Pancreas (tissue), 10 donors: ENCODE data around the gene TMEM86A. TPM values are rescaled to one million over a fixed set of nuclear protein-coding genes. Genes with fewer than 3 reads are reported as not detected.

Experiments used
- ATAC-seq, 4 donors: fragments of 200-7000 bp; cut with Tn5 transposase; one replicate each; pipeline versions ENCODE4 v1.8.0 to v1.9.1; 2020; ENCODE audit warnings: mild to moderate bottlenecking in 4 of 4, moderate library complexity in 4 of 4
- DNase-seq, 6 donors: peaks; one replicate each; pipeline ENCODE4 v3.0.0-alpha.2; 2020
- FAIRE-seq: peaks from 2 replicates; lab custom pipeline; 2012; peaks lifted over from hg19 to GRCh38; lab: Jason Lieb, UNC
- H3K27ac ChIP-seq, 4 donors: fragments of 200-600 bp; sonication (generic); 1 replicate in 3 of 4; 2 replicates in 1 of 4; pipeline versions ENCODE4 v1.5.0 to v1.8.0; 2020
- H3K27me3 ChIP-seq, 4 donors: fragments of 200-600 bp; one replicate each; pipeline ENCODE4 v1.8.0; 2021
- H3K36me3 ChIP-seq, 3 donors: fragments of 200-600 bp; sonication (generic) in 1 of 3; one replicate each; pipeline versions ENCODE4 v1.5.0 to v1.8.0; 2020 to 2021
- H3K4me1 ChIP-seq, 3 donors: fragments of 200-600 bp; one replicate each; pipeline ENCODE4 v1.8.0; 2021
- H3K4me3 ChIP-seq, 4 donors: fragments of 200-600 bp; sonication (generic) in 2 of 4; one replicate each; pipeline versions ENCODE4 v1.5.0 to v1.8.0; 2020 to 2021
- H3K9me3 ChIP-seq, 4 donors: fragments of 200-600 bp; one replicate each; pipeline ENCODE4 v1.8.0; 2021
- CTCF ChIP-seq, 4 donors: fragments of 200-600 bp; sonication (generic) in 3 of 4; IDR thresholded peaks; one replicate each; pipeline versions ENCODE4 v1.5.0 to v1.8.0; 2021; ENCODE audit warnings: antibody characterized with exemption in 4 of 4
- WGBS, 2 donors: extraction: QIAGEN DNeasy Blood & Tissue Kit; methylation state at CpG; one replicate each; pipeline ENCODE4 v1.1.7; 2013; 5-methylcytosine and 5-hydroxymethylcytosine counted together
- intact Hi-C, 3 donors: fragments of 100-400 bp; cut with DNase I; formaldehyde crosslinking; loops; one replicate each; pipeline versions ENCODE4 v1.11.1 to v1.14.2; 2022
- polyA plus RNA-seq, 2 donors: library from polyadenylated mRNA; stranded (reverse); fragments of 200-250 nt; gene quantifications; one replicate each; pipeline ENCODE4 v1.2.3, GENCODE V29; 2013
- total RNA-seq, 6 donors: library from RNA; stranded (reverse); fragmentation: NEBNext Ultra II Directional in 4 of 6; extraction: Animal tissue kit (Norgen Biotek cat#: 25700) in 4 of 6; gene quantifications; one replicate each; pipeline versions ENCODE4 v1.2.1 to v1.2.4, GENCODE V29; 2021 to 2023
- donor health status: healthy with polysubstance abuse.
- donor health status: DM: no; HTN: no; CAD: no; lungs with moderate emphysema.
- donor health status: DM: no; HTN: no; CAD: no.
- donor health status: control.
- donor health status: control.
- donor health status: Bipolar disorder and iron deficiency.
- donor health status: DM: yes; HTN: yes; CAD: no.
- donor health status: DM: no; HTN: no; CAD: no.
- donor health status: DM: no; HTN: no; CAD: no.
- donor health status: DM: yes; HTN: yes; CAD: no.

Gene TMEM86A
- total and polyA plus RNA-seq, 8 donors, result 1.4 to 9.3 (median 2.7) TPM

- Histone ChIP-seq H3K4me1 (no peaks in the 10 kb centered on the region), H3K27ac (no peak overlapping the region), H3K36me3 (no peaks in the 10 kb centered on the region), H3K4me3 (peak overlapping the region in 1 of 4 donors; percentile 62), H3K9me3 (no peaks in the 10 kb centered on the region), H3K27me3 (no peaks in the 10 kb centered on the region)
- WGBS, 2 donors, result 86 to 92% methylated on average over 1 of the region's 1 CpG
- ATAC-seq, result no peak
- DNase-seq, result no peak
- intact Hi-C loops, result no loop called here
- no peak for FAIRE-seq
- TF ChIP-seq CTCF (IDR thresholded peaks at IDR 0.05), result peak in 1 of 4 donors; percentile 31
Observed at GRCh38 chr11:18722293-18722637, 23.7 kb downstream of the TMEM86A start.

- WGBS, 2 donors, result 50 to 55% methylated on average over 7 of the region's 7 CpGs
Observed at GRCh38 chr11:18723991-18724390, 25.4 kb downstream of the TMEM86A start.

GRCh38 chr11:18726040-18726439, 27.5 kb downstream of the TMEM86A start, which contains the start of gene IGSF22:
TSS of gene IGSF22 (minus strand) at chr11:18726188. CDS start at chr11:18724236, 1,952 bp downstream.
- no peaks in the 10 kb centered on the region for H3K27me3 ChIP-seq
- DNase-seq, result no peak
- no peak for TF ChIP-seq CTCF (IDR thresholded peaks at IDR 0.05)

More at GRCh38 chr11:18723991-18724390, 25.4 kb downstream of the TMEM86A start:
- Histone ChIP-seq H3K36me3 (no peaks in the 10 kb centered on the region), H3K4me3 (no peak overlapping the region), H3K4me1 (no peaks in the 10 kb centered on the region), H3K27ac (no peak overlapping the region), H3K27me3 (no peaks in the 10 kb centered on the region), H3K9me3 (no peaks in the 10 kb centered on the region)
- DNase-seq (peak in 1 of 6 donors; percentile 52), FAIRE-seq (no peak), ATAC-seq (peak in 1 of 4 donors; percentile 5)
- no peak for TF ChIP-seq CTCF (IDR thresholded peaks at IDR 0.05)
- intact Hi-C loops, result no loop called here

GRCh38 chr11:18727479-18728236, 29.1 kb downstream of the TMEM86A start:
- ATAC-seq (peak; percentile 53 to 79 (median 66)), DNase-seq (peak in 3 of 6 donors; percentile 40 to 47 (median 43))

More at GRCh38 chr11:18726040-18726439, 27.5 kb downstream of the TMEM86A start, which contains the start of gene IGSF22:
- H3K9me3 ChIP-seq, result no peaks in the 10 kb centered on the region
- no peaks in the 10 kb centered on the region for H3K4me1 ChIP-seq
- ATAC-seq (no peak), FAIRE-seq (no peak)
- WGBS, 2 donors, result 76 to 81% methylated on average over 7 of the region's 7 CpGs
- H3K4me3 ChIP-seq, result no peak within 1 kb of the TSS
- no peaks in the 10 kb centered on the region for H3K36me3 ChIP-seq
- intact Hi-C loops, result no loop called here
- H3K27ac ChIP-seq, result no peak within 1 kb of the TSS

More at GRCh38 chr11:18727479-18728236, 29.1 kb downstream of the TMEM86A start:
- H3K4me1 ChIP-seq, result no peaks in the 10 kb centered on the region
- no peaks in the 10 kb centered on the region for H3K27me3 ChIP-seq
- no peaks in the 10 kb centered on the region for H3K9me3 ChIP-seq
- 56 to 65% methylated on average over 10 of the region's 10 CpGs for WGBS, 2 donors
- no peaks in the 10 kb centered on the region for H3K36me3 ChIP-seq
- H3K4me3 ChIP-seq, result no peak overlapping the region
- intact Hi-C loops, result no loop called here
- H3K27ac ChIP-seq, result no peak overlapping the region
- TF ChIP-seq CTCF (IDR thresholded peaks at IDR 0.05), result peak; percentile 31 to 60 (median 52)
- no peak for FAIRE-seq
